Upper lobe of left lung (tissue), 4 donors: ENCODE data around the gene HUNK.
"Not testable (repeated sequence)": the region's sequence is repeated elsewhere in the genome, so short reads cannot be mapped to it uniquely, and the experiment has no call there.

Source experiments
- CTCF ChIP-seq, 6 experiments: fragments of 450-650 bp in 4 of 6; fragments of 200-600 bp in 2 of 6; sonication (generic) in 2 of 6; IDR thresholded peaks; one replicate each; pipeline ENCODE4 v1.5.1; 2016 to 2019; ENCODE audit warnings: antibody characterized with exemption in 6 of 6
- EP300 ChIP-seq, 4 donors: sonication (generic); formaldehyde crosslinking; IDR thresholded peaks; one replicate each; pipeline ENCODE4 v1.5.1; 2017; ENCODE audit warnings: antibody characterized with exemption in 4 of 4, control low read depth in 2 of 4
- POLR2A ChIP-seq, 4 donors: fragments of 450-650 bp; IDR thresholded peaks; one replicate each; pipeline ENCODE4 v1.5.1; 2016 to 2017; ENCODE audit warnings: antibody characterized with exemption in 4 of 4, mild to moderate bottlenecking in 2 of 4
- POLR2AphosphoS5 ChIP-seq, 2 donors: sonication (generic); formaldehyde crosslinking; IDR thresholded peaks; one replicate each; pipeline ENCODE4 v1.5.1; 2017; ENCODE audit warnings: antibody characterized with exemption in 2 of 2

GRCh38 chr21:31871371-31871770 lies 1.4 kb upstream of the HUNK start:
- not testable (repeated sequence) for TF ChIP-seq POLR2A, CTCF, EP300, POLR2AphosphoS5 (IDR thresholded peaks at IDR 0.05)
